Gastrocnemius medialis (tissue), 4 donors: ENCODE results near the gene RDH13.

Experiments used
- CTCF ChIP-seq, 5 experiments: fragments of 450-650 bp in 3 of 5; fragments of 200-600 bp in 2 of 5; sonication (generic) in 2 of 5; IDR thresholded peaks in 4 of 5; conservative IDR thresholded peaks in 1 of 5; 1 replicate in 4 of 5; 2 replicates in 1 of 5; pipeline ENCODE4 v1.5.1; 2016 to 2019; ENCODE audit warnings: antibody characterized with exemption in 5 of 5, mild to moderate bottlenecking in 3 of 5, moderate library complexity in 3 of 5
- POLR2A ChIP-seq, 2 donors: fragments of 450-650 bp; IDR thresholded peaks; one replicate each; pipeline ENCODE4 v1.6.1; 2017; ENCODE audit warnings: antibody characterized with exemption in 2 of 2, mild to moderate bottlenecking in 2 of 2, moderate library complexity in 2 of 2

GRCh38 chr19:55080121-55080967 lies 17.4 kb upstream of the RDH13 start:
- no peak for TF ChIP-seq POLR2A (IDR thresholded peaks at IDR 0.05)
- TF ChIP-seq CTCF (IDR thresholded peaks at IDR 0.05 in 4 of 5, conservative IDR thresholded peaks at IDR 0.05 in 1 of 5): no peak
